Omental fat pad (tissue), 4 donors: ENCODE results near the gene HS3ST1. TPM values are rescaled to one million over a fixed set of nuclear protein-coding genes. Genes with fewer than 3 reads are reported as not detected.

Experiments used
- ATAC-seq: fragments of 150-250 bp; one replicate; pipeline ENCODE4 v1.9.1; 2016; ENCODE audit warnings: mild to moderate bottlenecking, moderate library complexity; ENCODE audit not compliant: low FRiP score
- DNase-seq: peaks from one replicate; pipeline ENCODE4 v3.0.0-alpha.2; 2019; ENCODE audit warnings: low spot score
- total RNA-seq, 4 donors: library from RNA; depleted of rRNA; stranded (reverse); fragments of >200 nt; gene quantifications; one replicate each; pipeline ENCODE4 v1.1.0, GENCODE V29; 2016
- TF ChIP-seq, protein P1 (sequence below), 3 donors: fragments of 450-650 bp; IDR thresholded peaks; one replicate each; pipeline ENCODE4 v1.5.1; 2016 to 2017; ENCODE audit warnings: antibody characterized with exemption in 3 of 3, mild to moderate bottlenecking in 3 of 3, moderate library complexity in 2 of 3

Gene HS3ST1
- total RNA-seq, 4 donors from 2014 or later, result 1.1 to 16.3 (median 3.6) TPM

GRCh38 chr4:11426731-11427120 is 2.0 kb downstream of the HS3ST1 start:
- TF ChIP-seq, protein P1, sequence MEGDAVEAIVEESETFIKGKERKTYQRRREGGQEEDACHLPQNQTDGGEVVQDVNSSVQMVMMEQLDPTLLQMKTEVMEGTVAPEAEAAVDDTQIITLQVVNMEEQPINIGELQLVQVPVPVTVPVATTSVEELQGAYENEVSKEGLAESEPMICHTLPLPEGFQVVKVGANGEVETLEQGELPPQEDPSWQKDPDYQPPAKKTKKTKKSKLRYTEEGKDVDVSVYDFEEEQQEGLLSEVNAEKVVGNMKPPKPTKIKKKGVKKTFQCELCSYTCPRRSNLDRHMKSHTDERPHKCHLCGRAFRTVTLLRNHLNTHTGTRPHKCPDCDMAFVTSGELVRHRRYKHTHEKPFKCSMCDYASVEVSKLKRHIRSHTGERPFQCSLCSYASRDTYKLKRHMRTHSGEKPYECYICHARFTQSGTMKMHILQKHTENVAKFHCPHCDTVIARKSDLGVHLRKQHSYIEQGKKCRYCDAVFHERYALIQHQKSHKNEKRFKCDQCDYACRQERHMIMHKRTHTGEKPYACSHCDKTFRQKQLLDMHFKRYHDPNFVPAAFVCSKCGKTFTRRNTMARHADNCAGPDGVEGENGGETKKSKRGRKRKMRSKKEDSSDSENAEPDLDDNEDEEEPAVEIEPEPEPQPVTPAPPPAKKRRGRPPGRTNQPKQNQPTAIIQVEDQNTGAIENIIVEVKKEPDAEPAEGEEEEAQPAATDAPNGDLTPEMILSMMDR (IDR thresholded peaks at IDR 0.05), result no peak
- ATAC-seq (no peak), DNase-seq (no peak)

DNA sequence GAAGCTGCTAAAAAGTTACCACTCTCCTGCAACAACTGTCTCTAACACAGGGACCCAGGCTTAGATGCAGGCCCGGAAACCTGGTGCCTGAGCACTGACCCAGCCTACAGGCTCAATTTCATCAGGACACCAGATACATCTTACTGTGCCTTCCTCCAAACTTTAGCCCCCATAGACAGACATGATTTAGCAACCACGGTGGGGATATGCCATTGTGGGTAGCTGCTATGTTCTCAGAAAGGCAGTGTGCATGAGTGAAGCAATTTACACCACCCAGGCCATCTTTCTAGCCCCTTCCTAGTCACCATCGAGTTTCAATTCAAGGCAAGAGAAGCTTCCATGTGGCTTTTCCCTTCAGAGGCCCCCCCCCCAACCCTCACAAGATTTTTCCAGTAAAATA is 2.7 kb downstream of the HS3ST1 start:
- TF ChIP-seq, protein P1 (IDR thresholded peaks at IDR 0.05), result no peak
- no peak for DNase-seq
- ATAC-seq, result no peak

- ATAC-seq, result no peak
- DNase-seq, result no peak
These were observed 3.8 kb downstream of the HS3ST1 start for GRCh38 chr4:11424856-11425255.

GRCh38 chr4:11424000-11424399 is 4.7 kb downstream of the HS3ST1 start:
- no peak for ATAC-seq
- TF ChIP-seq, protein P1 (IDR thresholded peaks at IDR 0.05), result no peak
- no peak for DNase-seq

More at GRCh38 chr4:11424856-11425255, 3.8 kb downstream of the HS3ST1 start:
- TF ChIP-seq, protein P1 (IDR thresholded peaks at IDR 0.05), result no peak

DNA sequence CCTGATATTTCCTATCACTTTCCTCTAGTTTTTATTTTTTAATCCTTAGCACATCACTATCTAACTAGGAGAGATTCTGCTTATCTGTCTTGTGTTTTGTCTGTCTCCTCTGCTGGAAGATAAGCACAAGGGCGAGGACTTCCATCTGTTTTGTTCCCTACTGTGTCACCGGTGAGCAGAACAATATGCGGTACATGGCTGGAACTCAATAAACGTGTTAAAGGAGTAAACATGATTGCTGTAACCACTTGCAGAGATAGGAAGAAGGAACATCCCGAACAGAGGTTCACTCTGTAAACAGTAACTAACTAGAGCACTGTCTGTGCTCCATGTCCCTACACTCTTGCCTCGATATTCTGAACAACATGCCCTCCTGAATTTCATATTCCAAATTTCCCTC is 5.2 kb downstream of the HS3ST1 start:
- no peak for ATAC-seq
- TF ChIP-seq, protein P1 (IDR thresholded peaks at IDR 0.05), result no peak
- DNase-seq, result no peak

- TF ChIP-seq, protein P1 (IDR thresholded peaks at IDR 0.05), result no peak
- ATAC-seq (no peak), DNase-seq (no peak)
These were observed 7.6 kb downstream of the HS3ST1 start for GRCh38 chr4:11421116-11421515.

DNA sequence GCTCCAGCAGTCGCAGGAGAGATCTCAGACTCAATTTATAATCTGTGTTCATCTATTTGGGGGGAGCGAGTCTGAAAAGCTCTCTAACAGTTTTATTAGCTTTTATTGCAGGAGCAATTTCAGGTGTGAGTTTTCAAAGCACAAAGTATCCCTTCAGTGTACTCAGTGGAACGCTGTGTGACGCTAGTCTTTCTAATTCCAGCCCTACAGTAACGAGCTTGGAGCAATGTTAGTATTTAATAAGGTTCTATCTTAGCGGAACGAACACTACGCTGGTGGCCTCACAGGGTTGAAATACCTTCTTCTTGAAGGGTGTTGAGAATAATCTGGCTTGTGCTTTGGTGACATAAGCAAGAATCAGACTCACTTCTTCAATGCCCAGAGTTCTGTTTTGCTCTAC is 8.4 kb downstream of the HS3ST1 start:
- DNase-seq (no peak), ATAC-seq (no peak)
- TF ChIP-seq, protein P1 (IDR thresholded peaks at IDR 0.05), result no peak
